Heart left ventricle (tissue), 16 donors: Measurements from ENCODE around the gene HS3ST6. TPM values are rescaled to one million over a fixed set of nuclear protein-coding genes. Genes with fewer than 3 reads are reported as not detected.
"Not testable (repeated sequence)": the region's sequence is repeated elsewhere in the genome, so short reads cannot be mapped to it uniquely, and the experiment has no call there.

Experiments used
- ATAC-seq, 4 donors: fragments of 200-7000 bp; cut with Tn5 transposase; one replicate each; pipeline ENCODE4 v1.9.1; 2020 to 2022; ENCODE audit warnings: moderate library complexity in 4 of 4, mild to moderate bottlenecking in 3 of 4, moderate number of reproducible peaks in 1 of 4
- DNase-seq, 5 donors: peaks; one replicate each; pipeline ENCODE4 v3.0.0-alpha.2; 2020
- H3K27ac ChIP-seq, 12 donors: fragments of 200-600 bp; sonication (generic) in 4 of 12; one replicate each; pipeline versions ENCODE4 v1.5.0 to v1.8.0; 2016 to 2022; ENCODE audit warnings: mild to moderate bottlenecking in 2 of 12
- H3K27me3 ChIP-seq, 9 donors: fragments of 200-600 bp; sonication (generic) in 2 of 9; one replicate each; pipeline versions ENCODE4 v1.5.1 to v1.8.0; 2016 to 2022; ENCODE audit warnings: mild to moderate bottlenecking in 3 of 9
- H3K36me3 ChIP-seq, 9 donors: fragments of 200-600 bp; sonication (generic) in 2 of 9; one replicate each; pipeline versions ENCODE4 v1.5.0 to v1.8.0; 2018 to 2022; ENCODE audit warnings: mild to moderate bottlenecking in 2 of 9
- H3K4me1 ChIP-seq, 12 donors: fragments of 200-600 bp; sonication (generic) in 4 of 12; one replicate each; pipeline versions ENCODE4 v1.5.0 to v1.8.0; 2016 to 2022; ENCODE audit warnings: mild to moderate bottlenecking in 3 of 12
- H3K4me3 ChIP-seq, 12 donors: fragments of 200-600 bp; sonication (generic) in 4 of 12; one replicate each; pipeline versions ENCODE4 v1.5.0 to v1.8.0; 2017 to 2022; ENCODE audit warnings: mild to moderate bottlenecking in 9 of 12, moderate library complexity in 4 of 12
- H3K9me3 ChIP-seq, 12 donors: fragments of 200-600 bp; sonication (generic) in 4 of 12; one replicate each; pipeline versions ENCODE4 v1.5.0 to v1.8.0; 2016 to 2022; ENCODE audit warnings: mild to moderate bottlenecking in 1 of 12
- CTCF ChIP-seq, 12 donors: fragments of 200-600 bp; sonication (generic) in 4 of 12; IDR thresholded peaks; one replicate each; pipeline versions ENCODE4 v1.5.0 to v1.8.0; 2018 to 2022; ENCODE audit warnings: antibody characterized with exemption in 12 of 12, mild to moderate bottlenecking in 5 of 12
- POLR2A ChIP-seq, 2 donors: fragments of 450-650 bp; IDR thresholded peaks; one replicate each; pipeline ENCODE4 v1.6.1; 2017; ENCODE audit warnings: antibody characterized with exemption in 2 of 2, mild to moderate bottlenecking in 2 of 2, moderate library complexity in 2 of 2
- WGBS, 4 donors: extraction: QIAGEN DNeasy Blood & Tissue Kit in 2 of 4; methylation state at CpG; one replicate each; pipeline versions ENCODE4 v1.1.5 to v1.1.7; 2013 to 2018; 5-methylcytosine and 5-hydroxymethylcytosine counted together
- intact Hi-C, 10 donors: fragments of 100-400 bp; cut with DNase I; formaldehyde crosslinking; loops; one replicate each; pipeline versions ENCODE4 v1.11.1 to v1.14.2; 2022
- polyA plus RNA-seq, 2 donors: library from polyadenylated mRNA; stranded (reverse); fragments of 200-250 nt; gene quantifications; one replicate each; pipeline ENCODE4 v1.2.3, GENCODE V29; 2013
- total RNA-seq, 9 donors: library from RNA; depleted of rRNA in 2 of 9; stranded (reverse); fragments of >200 nt in 2 of 9; fragmentation: NEBNext Ultra II Directional in 3 of 9; extraction: Animal tissue kit (Norgen Biotek cat#: 25700) in 3 of 9; gene quantifications; one replicate each; pipeline versions ENCODE4 v1.1.0 to v1.2.4, GENCODE V29; 2016 to 2023
- donor health status: ischemic (EF 13 %, LVEDD 7.1; RV severe dilation, severe dysfunction).
- donor health status: healthy with polysubstance abuse.
- donor health status: DM: no; HTN: yes; CAD: no.
- donor health status: DM: no; HTN: no; CAD: no.
- donor health status: ischemic (EF 25% LVEDD 6.9; RV normal size, moderate dysfunction).
- donor health status: ischemic (EF 25% LVEDD 5.7; RV mildly dilated, moderate dysfunction).
- donor health status: healthy.
- donor health status: DM: yes; HTN: yes; CAD: no.
- donor health status: ischemic (EF 35%, LVEDD 5.7; RV mildly dilated, moderate dysfunction).
- donor health status: nonischemic (EF 11% LVEDD 7.7; RV severe dilation, severe dysfunction).
- donor health status: DM: yes; HTN: yes; CAD: no.
- donor health status: PGD.
- donor health status: ischemic (EF 29% LVEDD 5.4; RV normal size, mild dysfunction).
- donor health status: nonischemic (EF 23%, LVEDD 6.1; RV moderate dilation, normal function).

Gene HS3ST6
- total and polyA plus RNA-seq, 11 donors, result not detected

- no peaks in the 10 kb centered on the region for H3K27me3 ChIP-seq
- WGBS, 4 donors, result 1% methylated on average over 41 to 97 of the region's 97 CpGs
- DNase-seq, result peak; percentile 98 to 100 (median 99)
Observed at GRCh38 chr16:1964506-1965395, 46.5 kb upstream of the HS3ST6 start, which contains the start of gene RPS2. Gene RPS2 (minus strand): TSS chr16:1964826. CDS start chr16:1964625, 201 bp downstream.

GRCh38 chr16:1963806-1964505 lies 45.7 kb upstream of the HS3ST6 start:
- intact Hi-C loops, result no loop called here
- Histone ChIP-seq H3K9me3 (no peaks in the 10 kb centered on the region), H3K27ac (peak overlapping the region; percentile 85 to 99 (median 97)), H3K36me3 (peaks cover 0 to 33% (median 31%) of the 10 kb centered on the region in 9 donors), H3K4me3 (peak overlapping the region; percentile 65 to 100 (median 87)), H3K27me3 (no peaks in the 10 kb centered on the region), H3K4me1 (peaks cover 7 to 49% (median 33%) of the 10 kb centered on the region in 12 donors)
- TF ChIP-seq CTCF (IDR thresholded peaks at IDR 0.05) (peak in 6 of 12 donors; percentile 10 to 54 (median 28)), POLR2A (IDR thresholded peaks at IDR 0.05) (no peak)
- peak in 3 of 4 donors; percentile 1 to 38 (median 16) for ATAC-seq
- WGBS, 4 donors, result 8 to 12% (median 11%) methylated on average over 40 to 44 of the region's 44 CpGs
- peak in 3 of 5 donors; percentile 50 to 76 (median 58) for DNase-seq

More at GRCh38 chr16:1964506-1965395, 46.5 kb upstream of the HS3ST6 start, which contains the start of gene RPS2:
- Histone ChIP-seq H3K9me3 (no peaks in the 10 kb centered on the region), H3K27ac (peak within 1 kb of the TSS; percentile 85 to 99 (median 97)), H3K4me3 (peak within 1 kb of the TSS; percentile 65 to 100 (median 87)), H3K4me1 (peaks cover 7 to 46% (median 31%) of the 10 kb centered on the region in 12 donors), H3K36me3 (peaks cover 0 to 33% (median 31%) of the 10 kb centered on the region in 9 donors)
- intact Hi-C loops, result no loop called here
- ATAC-seq, result peak; percentile 95 to 99 (median 96)
- peak in 5 of 12 donors; percentile 1 to 28 (median 9) for TF ChIP-seq CTCF (IDR thresholded peaks at IDR 0.05)
- peak; percentile 22 to 96 for TF ChIP-seq POLR2A (IDR thresholded peaks at IDR 0.05)

GRCh38 chr16:1962161-1963153 lies 44.2 kb upstream of the HS3ST6 start:
- WGBS, 4 donors, result 85 to 90% (median 86%) methylated on average over 21 to 37 of the region's 37 CpGs
- not testable (repeated sequence) for ATAC-seq

More at GRCh38 chr16:1962161-1963153, 44.2 kb upstream of the HS3ST6 start:
- intact Hi-C loops, H3K27me3 ChIP-seq, H3K9me3 ChIP-seq, DNase-seq: not testable (repeated sequence)
- peaks cover 7 to 53% (median 37%) of the 10 kb centered on the region in 12 donors for H3K4me1 ChIP-seq
- peak overlapping the region in 1 of 12 donors; percentile 5 for H3K27ac ChIP-seq
- peaks cover 0 to 33% (median 31%) of the 10 kb centered on the region in 9 donors for H3K36me3 ChIP-seq
- H3K4me3 ChIP-seq, result peak overlapping the region in 2 of 12 donors; percentile 95 to 99
